ENCODE results near the gene EPSTI1.

Gene EPSTI1

DNA sequence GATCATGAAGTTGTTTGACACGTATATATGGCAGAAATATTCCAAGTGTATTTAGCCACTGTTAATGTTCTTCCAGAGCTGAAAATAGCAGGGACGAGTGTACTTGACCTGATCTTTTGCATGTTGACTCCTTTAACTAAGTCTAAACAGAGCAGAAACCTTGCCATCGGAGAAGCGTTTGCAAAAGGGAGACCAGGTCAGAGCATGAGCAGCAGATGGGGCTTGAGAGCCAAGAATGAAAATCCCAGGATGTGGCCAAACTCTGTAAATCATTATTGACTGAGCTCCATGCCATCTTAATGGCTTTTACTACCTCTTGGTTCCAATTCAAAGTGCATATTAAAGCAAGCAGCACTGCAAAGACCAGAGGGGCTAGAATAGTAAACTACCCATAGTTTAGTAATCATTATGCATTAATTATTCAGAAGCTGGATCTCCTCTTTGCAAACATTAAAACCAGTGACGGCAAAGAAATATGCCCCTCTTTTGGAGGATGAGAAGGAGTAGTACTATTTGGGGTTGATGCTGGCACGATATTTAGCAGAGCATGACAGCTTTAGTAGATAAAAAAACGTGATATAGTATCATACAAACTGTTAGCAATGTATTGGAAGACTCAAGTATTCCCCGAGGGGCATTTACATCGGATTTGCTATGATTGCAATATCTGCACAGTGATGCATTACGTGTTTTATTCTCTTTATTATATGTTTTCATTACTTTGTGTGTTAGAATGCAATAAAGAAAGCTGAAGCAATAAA is 154.9 kb downstream of the EPSTI1 start:
- DNase-seq, result no peak

All from effector CD4-positive, alpha-beta T cell (primary cell).